ENCODE data around the gene OR2L2.
"Not testable (repeated sequence)": the region's sequence is repeated elsewhere in the genome, so short reads cannot be mapped to it uniquely, and the experiment has no call there.

OR2L2 gene

GRCh38 chr1:248029770-248030169 is at the start of gene OR2L2:
Gene OR2L2 (plus strand): TSS chr1:248030070. CDS start chr1:248038268, 8,198 bp downstream.
- DNase-seq = no peak

GRCh38 chr1:247992986-247993385 is 36.9 kb upstream of the OR2L2 start:
- no peak for DNase-seq

- no peak for DNase-seq
Observed at GRCh38 chr1:247998811-247999210, 31.1 kb upstream of the OR2L2 start.

GRCh38 chr1:248000169-248000568 is 29.7 kb upstream of the OR2L2 start:
- DNase-seq = no peak

GRCh38 chr1:248007778-248008177 is 22.1 kb upstream of the OR2L2 start:
- no peak for DNase-seq

GRCh38 chr1:248009681-248010080 is 20.2 kb upstream of the OR2L2 start:
- DNase-seq = no peak

GRCh38 chr1:248013229-248013710 is 16.6 kb upstream of the OR2L2 start, which contains the start of gene OR2L5:
Gene OR2L5 (plus strand): TSS chr1:248013660. CDS start chr1:248021948, 8,288 bp downstream.
- DNase-seq = no peak

GRCh38 chr1:248015803-248016202 is 14.1 kb upstream of the OR2L2 start:
- no peak for DNase-seq

- DNase-seq = no peak
Observed at GRCh38 chr1:248045209-248045608, 15.3 kb downstream of the OR2L2 start.

- no peak for DNase-seq
Observed at GRCh38 chr1:248046536-248046935, 16.7 kb downstream of the OR2L2 start, which contains the start of gene OR2L3. Gene OR2L3 (plus strand): TSS chr1:248046836. CDS start chr1:248060682, 13,846 bp downstream.

- DNase-seq = no peak
Observed at GRCh38 chr1:248047008-248047407, 17.1 kb downstream of the OR2L2 start.

GRCh38 chr1:248054671-248055070 is 24.8 kb downstream of the OR2L2 start:
- no peak for DNase-seq

- no peak for DNase-seq
Observed at GRCh38 chr1:248055261-248055660, 25.4 kb downstream of the OR2L2 start.

- DNase-seq = no peak
Observed at GRCh38 chr1:248065071-248065470, 35.2 kb downstream of the OR2L2 start.

GRCh38 chr1:248065604-248066003 is 35.7 kb downstream of the OR2L2 start:
- DNase-seq = no peak

- not testable (repeated sequence) for DNase-seq
Observed at GRCh38 chr1:248083864-248084263, 54.0 kb downstream of the OR2L2 start.
